HepG2 (cell line): ENCODE data around the gene EPHA6. TPM values are rescaled to one million over a fixed set of nuclear protein-coding genes. Genes with fewer than 3 reads are reported as not detected.
A peak's percentile ranks its signal among the peaks of the same experiment; 100 is the strongest.

ENCODE experiments used
- ATAC-seq: fragments of 200-7000 bp; cut with Tn5 transposase; 3 replicates; pipeline ENCODE4 v1.9.1; 2020; ENCODE audit warnings: mild to moderate bottlenecking, moderate library complexity
- BruUV-seq: library from RNA; stranded (reverse); fragments of 400-500 nt; replicated peaks from 2 replicates; lab custom pipeline; 2021; lab: Mats Ljungman, UMichigan
- CTCF ChIA-PET: fragments of 300-600 bp; formaldehyde crosslinking; extraction: SDS; loops from one replicate; lab custom pipeline; 2021; ENCODE audit warnings: low total read pairs, inconsistent platforms, low intra/inter-chr PET ratio; lab: Yijun Ruan, JAX
- POLR2A ChIA-PET: fragments of 350-600 bp; sonication (Branson Sonifier 250); formaldehyde crosslinking; loops from one replicate; lab custom pipeline; 2020; ENCODE audit warnings: antibody characterized with exemption, inconsistent platforms; lab: Yijun Ruan, JAX
- DNase-seq: peaks from one replicate; pipeline ENCODE4 v3.0.0-alpha.2; 2015; ENCODE audit warnings: low spot score
- FAIRE-seq: peaks from 3 replicates; lab custom pipeline; 2011; peaks lifted over from hg19 to GRCh38; lab: Jason Lieb, UNC
- H2AFZ ChIP-seq: one replicate; pipeline ENCODE4 v1.6.1; 2011; ENCODE audit warnings: low read length, inconsistent platforms
- H3K27ac ChIP-seq: fragments of 300-600 bp; 3 replicates; pipeline ENCODE4 v1.8.0; 2011; ENCODE audit warnings: mixed run types, mild to moderate bottlenecking, mixed read lengths, low read length, inconsistent platforms; ENCODE audit not compliant: insufficient read depth; ENCODE audit errors: extremely low read length
- H3K27me3 ChIP-seq, 2 experiments: fragments of 200-600 bp in 1 of 2; 2 replicates in 1 of 2; 3 replicates in 1 of 2; pipeline versions ENCODE4 v1.6.0 to v1.8.0; 2011; ENCODE audit warnings: low read length in 2 of 2, mild to moderate bottlenecking in 2 of 2, moderate library complexity in 2 of 2, inconsistent platforms in 1 of 2; ENCODE audit not compliant: insufficient read depth in 2 of 2, control insufficient read depth in 1 of 2
- H3K36me3 ChIP-seq, 2 experiments: fragments of 200-600 bp in 1 of 2; replicated peaks in 1 of 2; 2 replicates in 1 of 2; 3 replicates in 1 of 2; pipeline versions ENCODE4 v1.5.1 to v1.8.0; 2011; ENCODE audit warnings: low read length in 2 of 2, inconsistent platforms in 1 of 2; ENCODE audit not compliant: insufficient read depth in 2 of 2, control insufficient read depth in 1 of 2
- H3K4me1 ChIP-seq: 2 replicates; pipeline ENCODE4 v1.5.1; 2012; ENCODE audit warnings: low read length, inconsistent platforms; ENCODE audit not compliant: insufficient read depth
- H3K4me2 ChIP-seq: 2 replicates; pipeline ENCODE4 v1.6.0; 2011; ENCODE audit warnings: low read depth, low read length, inconsistent platforms
- H3K4me3 ChIP-seq, 3 experiments: fragments of 200-600 bp in 1 of 3; sonication (generic), shearing (Covaris generic) in 1 of 3; replicated peaks in 1 of 3; 2 replicates each; pipeline ENCODE4 v1.5.1; 2011 to 2016; ENCODE audit warnings: low read length in 3 of 3, inconsistent platforms in 2 of 3, low read depth in 2 of 3, mild to moderate bottlenecking in 2 of 3, control low read depth in 1 of 3, mixed read lengths in 1 of 3; ENCODE audit not compliant: insufficient read depth in 1 of 3
- H3K79me2 ChIP-seq: one replicate; pipeline ENCODE4 v1.6.1; 2011; ENCODE audit warnings: low read length, inconsistent platforms; ENCODE audit not compliant: insufficient read depth
- H3K9ac ChIP-seq: 2 replicates; pipeline ENCODE4 v1.6.0; 2011; ENCODE audit warnings: mild to moderate bottlenecking, low read depth, low read length, inconsistent platforms; ENCODE audit not compliant: insufficient read depth
- H3K9me3 ChIP-seq: 2 replicates; pipeline ENCODE4 v1.5.1; 2012; ENCODE audit warnings: mild to moderate bottlenecking, low read length
- H4K20me1 ChIP-seq: 2 replicates; pipeline ENCODE4 v1.6.0; 2011; ENCODE audit warnings: inconsistent platforms, mild to moderate bottlenecking, low read length, moderate library complexity; ENCODE audit not compliant: insufficient read depth
- ARNTL ChIP-seq: sonication (generic); formaldehyde crosslinking; IDR thresholded peaks from 2 replicates; pipeline ENCODE4 v1.4.0; 2020; ENCODE audit warnings: mild to moderate bottlenecking, missing genetic modification reagents
- CEBPG ChIP-seq: IDR thresholded peaks from 2 replicates; pipeline ENCODE4 v1.6.1; 2016
- FOSL1 ChIP-seq: sonication (generic); formaldehyde crosslinking; IDR thresholded peaks from 2 replicates; pipeline ENCODE4 v1.9.0; 2021; ENCODE audit warnings: missing genetic modification reagents, borderline replicate concordance
- HMGA1 ChIP-seq: sonication (generic); formaldehyde crosslinking; conservative IDR thresholded peaks from 2 replicates; pipeline ENCODE4 v1.4.0; 2020; ENCODE audit warnings: missing genetic modification reagents
- MAFF ChIP-seq: IDR thresholded peaks from 2 replicates; pipeline ENCODE4 v1.6.1; 2011; ENCODE audit warnings: low read depth, low read length, improper control_type of control experiment
- MAFK ChIP-seq, 2 experiments: IDR thresholded peaks in 1 of 2; conservative IDR thresholded peaks in 1 of 2; 2 replicates each; pipeline ENCODE4 v1.6.1; 2011; ENCODE audit warnings: improper control_type of control experiment in 2 of 2, low read length in 2 of 2
- NFIC ChIP-seq: IDR thresholded peaks from 2 replicates; pipeline ENCODE4 v1.6.1; 2012; ENCODE audit warnings: mild to moderate bottlenecking, low read length, inconsistent platforms
- PPARG ChIP-seq: conservative IDR thresholded peaks from 2 replicates; pipeline ENCODE4 v1.6.1; 2016; ENCODE audit warnings: missing biosample characterization, missing genetic modification reagents
- SETDB1 ChIP-seq: sonication (generic); formaldehyde crosslinking; IDR thresholded peaks from 2 replicates; pipeline ENCODE4 v1.5.1; 2020; ENCODE audit warnings: missing genetic modification reagents, mild to moderate bottlenecking, borderline replicate concordance
- XRCC5 ChIP-seq: fragments of 200-400 bp; formaldehyde crosslinking; optimal IDR thresholded peaks from 2 replicates; pipeline ENCODE3; 2017; ENCODE audit warnings: mild to moderate bottlenecking, low read length
- ZNF460 ChIP-seq: sonication (generic); formaldehyde crosslinking; IDR thresholded peaks from 2 replicates; pipeline ENCODE4 v1.5.1; 2020; ENCODE audit warnings: missing genetic modification reagents, mild to moderate bottlenecking, borderline replicate concordance
- WGBS: methylation state at CpG from one replicate; pipeline ENCODE4 v1.1.6; 2017; ENCODE audit warnings: low lambda C conversion rate; 5-methylcytosine and 5-hydroxymethylcytosine counted together
- in situ Hi-C: cut with HindIII; loops from 2 replicates; pipeline ENCODE4 v1.10.0; 2017; ENCODE audit warnings: low pct_unique_long_range_greater_than_20kb; ENCODE audit not compliant: extremely low pct_ligation_motif_present
- intact Hi-C: fragments of 100-400 bp; cut with micrococcal nuclease; formaldehyde crosslinking; loops from one replicate; pipeline ENCODE4 v1.10.0; 2022; ENCODE audit not compliant: unreplicated experiment
- polyA plus RNA-seq, 8 experiments: library from polyadenylated mRNA; depleted of rRNA in 3 of 8; stranded (reverse) in 7 of 8; unstranded in 1 of 8; fragments of >200 nt; fragmentation: Illumina TruSeq in 4 of 8; extraction: Trizol in 4 of 8; gene quantifications; 2 replicates each; pipeline versions ENCODE4 v1.2.1 to v1.2.3, GENCODE V29; 2011 to 2016; ENCODE audit warnings: low read depth in 4 of 8, missing spikeins in 1 of 8, mixed read lengths in 1 of 8; ENCODE audit not compliant: insufficient read depth in 1 of 8
- total RNA-seq, 5 experiments: library from RNA; depleted of rRNA; stranded (reverse); fragments of >200 nt; fragmentation: Illumina TruSeq; extraction: Trizol; gene quantifications; 2 replicates each; pipeline ENCODE4 v1.2.3, GENCODE V29; 2016; ENCODE audit warnings: low read depth in 1 of 5
- TF ChIP-seq, protein P1 (sequence below): sonication (generic); formaldehyde crosslinking; IDR thresholded peaks from 2 replicates; pipeline ENCODE4 v1.8.1; 2022; ENCODE audit warnings: mild to moderate bottlenecking, missing genetic modification reagents
- TF ChIP-seq, protein P2 (sequence below): sonication (generic); formaldehyde crosslinking; IDR thresholded peaks from 2 replicates; pipeline ENCODE4 v1.9.0; 2021; ENCODE audit warnings: missing genetic modification reagents, mild to moderate bottlenecking, borderline replicate concordance

EPHA6 gene
- total and polyA plus RNA-seq, 2 of the 13 experiments (the other 11 are each of a cell fraction or from before 2014, with no cell fraction given) = not detected

DNA sequence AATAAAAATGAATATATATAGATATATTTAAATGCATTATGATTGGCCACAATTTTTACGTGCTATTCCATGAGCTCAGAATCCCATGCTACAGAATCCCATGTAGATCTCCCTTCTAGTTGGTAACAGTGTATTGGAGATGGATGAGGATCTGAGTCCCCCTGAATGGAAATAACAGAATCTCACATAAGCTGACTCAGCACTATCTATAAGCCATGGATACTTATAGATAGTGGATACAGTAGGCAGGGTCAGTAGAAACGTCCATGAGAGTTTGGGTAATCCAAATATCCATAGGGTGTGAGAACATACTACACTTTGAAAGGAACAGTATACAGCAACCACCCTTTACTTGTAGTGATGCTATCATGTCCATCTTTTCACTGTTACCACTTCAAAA is 375.4 kb downstream of the EPHA6 start:
- intact Hi-C loops (no loop called here), in situ Hi-C loops (no loop called here)
- CTCF ChIA-PET = no interaction called here
- Histone ChIP-seq H3K9me3 (no peaks in the 10 kb centered on the region), H3K27me3 (no peaks in the 10 kb centered on the region), H3K27ac (no peak overlapping the region), H4K20me1 (no peaks in the 10 kb centered on the region), H3K36me3 (no peaks in the 10 kb centered on the region), H3K79me2 (no peaks in the 10 kb centered on the region), H3K4me2 (no peak overlapping the region), H3K4me1 (no peaks in the 10 kb centered on the region), H3K4me3 (no peak overlapping the region), H2AFZ (no peak overlapping the region), H3K9ac (no peak overlapping the region)
- POLR2A ChIA-PET = no interaction called here
- FAIRE-seq = no peak
- BruUV-seq = no TSS peak
- ATAC-seq = no peak
- TF ChIP-seq, protein P1, sequence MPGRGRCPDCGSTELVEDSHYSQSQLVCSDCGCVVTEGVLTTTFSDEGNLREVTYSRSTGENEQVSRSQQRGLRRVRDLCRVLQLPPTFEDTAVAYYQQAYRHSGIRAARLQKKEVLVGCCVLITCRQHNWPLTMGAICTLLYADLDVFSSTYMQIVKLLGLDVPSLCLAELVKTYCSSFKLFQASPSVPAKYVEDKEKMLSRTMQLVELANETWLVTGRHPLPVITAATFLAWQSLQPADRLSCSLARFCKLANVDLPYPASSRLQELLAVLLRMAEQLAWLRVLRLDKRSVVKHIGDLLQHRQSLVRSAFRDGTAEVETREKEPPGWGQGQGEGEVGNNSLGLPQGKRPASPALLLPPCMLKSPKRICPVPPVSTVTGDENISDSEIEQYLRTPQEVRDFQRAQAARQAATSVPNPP = no peak
- TF ChIP-seq MAFF = peak; percentile 98
- no peak for TF ChIP-seq ZNF460 (CRISPR knock-in tag)
- no peak for TF ChIP-seq HMGA1 (CRISPR knock-in tag)
- no peak for TF ChIP-seq PPARG (CRISPR knock-in tag)
- TF ChIP-seq MAFK (conservative IDR thresholded peaks at IDR 0.05 in 1 of 2, IDR thresholded peaks at IDR 0.05 in 1 of 2; ENCODE audit: low read length in 2 of 2) = peak; percentile 97 to 99
- DNase-seq = no peak
- 0% methylated on average over 2 of the region's 2 CpGs for WGBS

DNA sequence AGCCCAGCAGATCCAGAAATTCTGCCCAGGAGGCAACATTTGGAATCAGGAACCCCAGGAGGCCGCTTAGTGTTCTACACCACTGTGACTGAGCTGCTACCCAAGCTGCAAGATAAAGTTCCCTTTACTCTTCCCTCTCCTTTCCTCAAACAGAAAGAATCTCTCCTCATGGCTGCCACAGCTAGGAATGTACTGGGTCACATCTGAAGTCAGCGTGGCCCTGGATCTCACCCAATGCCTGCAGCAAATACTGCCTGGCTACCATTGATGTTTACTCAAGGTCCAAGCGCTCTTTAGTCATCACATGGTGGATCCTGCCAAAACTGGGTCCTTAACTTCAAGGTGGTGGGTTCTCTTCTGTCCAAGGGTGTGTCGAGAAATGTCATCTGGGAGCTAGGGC is 382.7 kb downstream of the EPHA6 start:
- no peaks in the 10 kb centered on the region for H3K36me3 ChIP-seq
- FAIRE-seq = no peak
- TF ChIP-seq FOSL1 (CRISPR knock-in tag) (no peak), NFIC (no peak), ARNTL (no peak), XRCC5 (no peak), CEBPG (CRISPR knock-in tag) (no peak), SETDB1 (no peak)
- TF ChIP-seq, protein P2, sequence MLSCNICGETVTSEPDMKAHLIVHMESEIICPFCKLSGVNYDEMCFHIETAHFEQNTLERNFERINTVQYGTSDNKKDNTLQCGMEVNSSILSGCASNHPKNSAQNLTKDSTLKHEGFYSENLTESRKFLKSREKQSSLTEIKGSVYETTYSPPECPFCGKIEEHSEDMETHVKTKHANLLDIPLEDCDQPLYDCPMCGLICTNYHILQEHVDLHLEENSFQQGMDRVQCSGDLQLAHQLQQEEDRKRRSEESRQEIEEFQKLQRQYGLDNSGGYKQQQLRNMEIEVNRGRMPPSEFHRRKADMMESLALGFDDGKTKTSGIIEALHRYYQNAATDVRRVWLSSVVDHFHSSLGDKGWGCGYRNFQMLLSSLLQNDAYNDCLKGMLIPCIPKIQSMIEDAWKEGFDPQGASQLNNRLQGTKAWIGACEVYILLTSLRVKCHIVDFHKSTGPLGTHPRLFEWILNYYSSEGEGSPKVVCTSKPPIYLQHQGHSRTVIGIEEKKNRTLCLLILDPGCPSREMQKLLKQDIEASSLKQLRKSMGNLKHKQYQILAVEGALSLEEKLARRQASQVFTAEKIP (CRISPR knock-in tag) = no peak

More for the DNA sequence above, 382.7 kb downstream of the EPHA6 start:
- no peak overlapping the region for H2AFZ ChIP-seq
- ChIA-PET CTCF (no interaction called here), POLR2A (no interaction called here)
- DNase-seq (no peak), ATAC-seq (no peak)
- no peak overlapping the region for H3K4me3 ChIP-seq
- H3K4me2 ChIP-seq = no peak overlapping the region
- no peak overlapping the region for H3K27ac ChIP-seq
- no peaks in the 10 kb centered on the region for H3K27me3 ChIP-seq
- H4K20me1 ChIP-seq = no peaks in the 10 kb centered on the region
- no TSS peak for BruUV-seq
- intact Hi-C loops = no loop called here
- 5% methylated on average over 4 of the region's 4 CpGs for WGBS
- H3K9ac ChIP-seq = no peak overlapping the region
- no peaks in the 10 kb centered on the region for H3K4me1 ChIP-seq
- no peaks in the 10 kb centered on the region for H3K79me2 ChIP-seq
- H3K9me3 ChIP-seq = no peaks in the 10 kb centered on the region
- in situ Hi-C loops = no loop called here
